ENCODE results near the gene LCLAT1.

LCLAT1 gene

GRCh38 chr2:30673127-30673526 lies 226.1 kb downstream of the LCLAT1 start:
- DNase-seq (ENCODE audit: low spot score): no peak

- no peak for DNase-seq (ENCODE audit: low spot score)
Observed at GRCh38 chr2:30675758-30676157, 228.7 kb downstream of the LCLAT1 start.

GRCh38 chr2:30677231-30677630 lies 230.2 kb downstream of the LCLAT1 start:
- DNase-seq (ENCODE audit: low spot score): no peak

- DNase-seq (ENCODE audit: low spot score): no peak
Observed at GRCh38 chr2:30677861-30678385, 230.9 kb downstream of the LCLAT1 start.

GRCh38 chr2:30678410-30679137 lies 231.5 kb downstream of the LCLAT1 start:
- DNase-seq (ENCODE audit: low spot score): no peak

GRCh38 chr2:30679426-30680088 lies 232.5 kb downstream of the LCLAT1 start:
- no peak for DNase-seq (ENCODE audit: low spot score)

GRCh38 chr2:30680121-30680520 lies 233.1 kb downstream of the LCLAT1 start:
- no peak for DNase-seq (ENCODE audit: low spot score)

GRCh38 chr2:30681022-30681421 lies 234.0 kb downstream of the LCLAT1 start:
- DNase-seq (ENCODE audit: low spot score): no peak

- no peak for DNase-seq (ENCODE audit: low spot score)
Observed at GRCh38 chr2:30683236-30683956, 236.3 kb downstream of the LCLAT1 start.

- no peak for DNase-seq (ENCODE audit: low spot score)
Observed at GRCh38 chr2:30684026-30684425, 237.0 kb downstream of the LCLAT1 start.

- no peak for DNase-seq (ENCODE audit: low spot score)
Observed at GRCh38 chr2:30684516-30684915, 237.5 kb downstream of the LCLAT1 start.

- DNase-seq (ENCODE audit: low spot score): no peak
Observed at GRCh38 chr2:30684996-30685395, 237.9 kb downstream of the LCLAT1 start.

- DNase-seq (ENCODE audit: low spot score): no peak
Observed at GRCh38 chr2:30686000-30686399, 239.0 kb downstream of the LCLAT1 start.

- no peak for DNase-seq (ENCODE audit: low spot score)
Observed at GRCh38 chr2:30686669-30687068, 239.6 kb downstream of the LCLAT1 start.

GRCh38 chr2:30688956-30689401 lies 241.9 kb downstream of the LCLAT1 start:
- no peak for DNase-seq (ENCODE audit: low spot score)

GRCh38 chr2:30689496-30690125 lies 242.6 kb downstream of the LCLAT1 start:
- DNase-seq (ENCODE audit: low spot score): no peak

GRCh38 chr2:30690126-30690561 lies 243.1 kb downstream of the LCLAT1 start:
- no peak for DNase-seq (ENCODE audit: low spot score)

GRCh38 chr2:30691091-30691947 lies 244.3 kb downstream of the LCLAT1 start:
- no peak for DNase-seq (ENCODE audit: low spot score)

- no peak for DNase-seq (ENCODE audit: low spot score)
Observed at GRCh38 chr2:30691948-30692828, 245.1 kb downstream of the LCLAT1 start.

- no peak for DNase-seq (ENCODE audit: low spot score)
Observed at GRCh38 chr2:30692829-30693275, 245.8 kb downstream of the LCLAT1 start.

All from hematopoietic multipotent progenitor cell treated with erythropoietin and hydrocortisone succinate and interleukin-3 and kit ligand, for 17 days (in vitro differentiated cells).